HG02870 (cell line): Measurements from ENCODE around the gene MSRB1.
"Not testable (repeated sequence)": the region's sequence is repeated elsewhere in the genome, so short reads cannot be mapped to it uniquely, and the experiment has no call there.

ENCODE experiments used
- ATAC-seq: cut with Tn5 transposase; IDR thresholded peaks from one replicate; pipeline ENCODE4 v1.9.1; 2021; ENCODE audit warnings: mild to moderate bottlenecking, moderate library complexity; ENCODE audit not compliant: unreplicated experiment

MSRB1 gene

GRCh38 chr16:1903845-1904840 is 38.9 kb downstream of the MSRB1 start:
- no peak for ATAC-seq

DNA sequence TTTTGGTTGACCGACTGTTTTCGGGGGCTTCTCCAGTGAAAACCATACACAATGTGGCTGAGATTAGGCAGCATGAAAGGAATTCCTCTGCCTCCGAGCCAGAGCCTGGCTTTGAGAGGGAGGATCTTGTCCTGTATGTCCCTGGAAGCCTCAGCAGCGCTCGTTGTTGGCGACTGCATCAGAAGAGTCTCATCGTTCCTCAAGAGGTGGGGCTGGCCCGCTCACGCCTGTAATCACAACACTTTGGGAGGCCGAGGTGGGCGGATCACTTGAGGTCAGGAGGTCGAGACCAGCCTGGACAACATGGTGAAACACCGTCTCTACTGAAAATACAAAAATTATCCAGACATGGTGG is 39.8 kb downstream of the MSRB1 start:
- no peak for ATAC-seq

- no peak for ATAC-seq
Measured at GRCh38 chr16:1902547-1903219, 40.3 kb downstream of the MSRB1 start.

GRCh38 chr16:1900452-1900774 is 42.6 kb downstream of the MSRB1 start:
- ATAC-seq = no peak

DNA sequence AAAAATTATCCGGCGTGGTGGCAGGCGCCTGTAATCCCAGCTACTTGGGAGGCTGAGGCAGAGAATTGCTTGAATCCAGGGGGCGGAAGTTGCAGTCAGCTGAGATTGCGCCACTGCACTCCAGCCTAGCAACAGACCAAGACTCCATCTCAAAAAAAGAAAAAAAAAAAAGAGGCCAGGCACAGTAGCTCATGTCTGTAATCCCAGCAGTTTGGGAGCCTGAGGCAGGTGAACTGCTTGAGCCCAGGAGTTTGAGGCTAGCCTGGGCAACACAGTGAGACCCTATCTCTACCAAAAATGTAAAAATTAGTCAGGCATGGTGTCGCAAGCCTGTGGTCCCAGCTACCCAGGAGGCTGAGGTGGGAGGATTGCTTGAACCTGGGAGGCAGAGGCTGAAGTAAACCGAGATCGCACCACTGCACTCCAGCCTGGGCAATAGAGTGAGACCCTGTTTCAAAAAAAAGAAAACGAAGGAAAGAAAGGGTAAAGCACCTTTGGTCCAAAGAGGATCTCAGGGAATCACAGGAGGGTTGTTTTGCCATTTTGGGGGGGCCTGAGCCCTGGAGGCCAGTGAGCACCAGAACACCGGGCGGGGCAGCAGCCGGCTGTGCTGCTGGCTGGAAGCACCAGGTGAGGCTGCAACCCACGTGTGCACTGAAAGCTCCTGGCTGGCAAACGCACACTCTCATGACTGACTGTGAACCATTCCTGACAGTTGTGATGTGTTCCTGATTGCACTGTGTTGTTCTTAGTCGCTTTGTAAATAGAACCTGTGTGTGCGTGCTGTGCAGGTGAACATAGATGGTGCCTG is 43.2 kb downstream of the MSRB1 start:
- no peak for ATAC-seq

DNA sequence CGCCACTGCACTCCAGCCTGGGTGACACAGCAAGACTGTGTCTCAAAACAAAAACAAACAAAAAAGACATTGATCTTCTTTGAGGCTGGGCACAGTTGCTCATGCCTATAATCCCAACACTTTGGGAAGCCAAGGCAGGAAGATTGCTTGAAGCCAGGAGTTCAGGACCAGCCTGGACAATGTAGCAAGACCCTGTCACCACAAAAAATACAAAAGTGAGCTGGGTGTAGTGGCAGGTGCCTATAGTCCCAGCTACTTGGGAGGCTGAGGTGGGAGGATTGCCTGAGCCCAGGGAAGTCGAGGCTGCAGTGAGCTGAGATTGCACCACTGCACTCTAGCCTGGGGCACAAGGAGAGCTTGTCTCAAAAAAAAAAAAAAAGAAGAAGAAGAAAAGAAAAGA is 45.3 kb downstream of the MSRB1 start:
- ATAC-seq = not testable (repeated sequence)

DNA sequence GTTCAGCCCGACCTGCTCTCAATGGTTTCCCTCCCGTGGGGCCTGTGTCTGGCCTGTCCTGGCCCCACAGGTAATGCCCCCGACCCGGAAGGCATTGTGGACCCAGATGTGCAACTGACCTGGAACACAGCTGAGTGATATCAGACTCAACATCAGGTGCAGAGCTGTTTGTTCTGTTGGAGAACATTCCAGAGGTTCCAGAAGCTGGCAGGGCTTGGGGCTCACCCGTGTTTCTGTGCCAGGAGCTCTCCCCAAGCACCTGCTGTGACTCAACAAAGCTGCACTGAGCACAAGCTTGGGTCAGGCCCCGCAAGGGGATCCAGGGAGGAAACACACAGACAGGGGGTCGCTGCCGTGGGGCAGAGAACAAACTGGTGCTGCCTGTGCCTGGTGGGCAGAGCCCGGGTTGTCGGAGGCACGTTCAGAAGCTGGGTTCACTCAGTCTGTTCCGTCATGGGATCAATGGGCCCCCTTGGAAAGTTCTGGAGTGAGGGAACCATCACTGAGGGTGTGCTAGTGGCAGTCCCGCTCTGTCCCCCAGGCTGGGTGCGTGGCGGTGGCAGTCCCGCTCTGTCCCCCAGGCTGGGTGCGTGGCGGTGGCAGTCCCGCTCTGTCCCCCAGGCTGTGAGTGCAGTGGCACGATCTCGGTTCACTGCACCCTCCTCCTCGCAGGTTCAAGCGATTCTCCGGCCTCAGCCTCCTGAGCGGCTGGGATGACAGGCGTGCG is 46.9 kb downstream of the MSRB1 start:
- ATAC-seq = no peak

DNA sequence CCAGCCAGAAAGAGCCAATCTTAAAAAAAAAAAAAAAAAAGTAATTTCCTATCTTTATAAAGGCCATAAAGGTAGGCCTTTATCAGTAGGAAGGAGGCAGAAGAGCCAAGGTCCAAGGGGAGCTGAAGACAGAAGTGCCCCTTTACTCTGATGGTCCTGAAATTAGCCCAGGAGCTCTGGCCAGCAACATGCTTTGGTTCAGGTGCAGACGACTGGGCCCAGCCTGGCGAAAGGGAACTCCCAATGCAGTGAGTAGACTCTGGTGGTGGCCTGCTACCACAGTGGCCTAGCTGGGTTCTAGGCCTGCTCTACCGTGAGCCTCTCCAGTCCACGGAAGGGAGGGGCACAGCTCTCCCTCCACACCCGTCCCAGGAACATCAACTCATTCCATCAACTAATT is 47.9 kb downstream of the MSRB1 start:
- no peak for ATAC-seq

- ATAC-seq = no peak
Measured at GRCh38 chr16:1890708-1891050, 52.3 kb downstream of the MSRB1 start.

GRCh38 chr16:1890024-1890707 is 52.8 kb downstream of the MSRB1 start:
- ATAC-seq = no peak
